HepG2 (cell line): ENCODE measurements around the gene PPP6R2. TPM values are rescaled to one million over a fixed set of nuclear protein-coding genes. Genes with fewer than 3 reads are reported as not detected.

Source experiments
- ATAC-seq: fragments of 200-7000 bp; cut with Tn5 transposase; 3 replicates; pipeline ENCODE4 v1.9.1; 2020; ENCODE audit warnings: mild to moderate bottlenecking, moderate library complexity
- BruUV-seq: library from RNA; stranded (reverse); fragments of 400-500 nt; replicated peaks from 2 replicates; lab custom pipeline; 2021; lab: Mats Ljungman, UMichigan
- CTCF ChIA-PET: fragments of 300-600 bp; formaldehyde crosslinking; extraction: SDS; loops from one replicate; lab custom pipeline; 2021; ENCODE audit warnings: low total read pairs, inconsistent platforms, low intra/inter-chr PET ratio; lab: Yijun Ruan, JAX
- POLR2A ChIA-PET: fragments of 350-600 bp; sonication (Branson Sonifier 250); formaldehyde crosslinking; loops from one replicate; lab custom pipeline; 2020; ENCODE audit warnings: antibody characterized with exemption, inconsistent platforms; lab: Yijun Ruan, JAX
- DNase-seq: peaks from one replicate; pipeline ENCODE4 v3.0.0-alpha.2; 2015; ENCODE audit warnings: low spot score
- FAIRE-seq: peaks from 3 replicates; lab custom pipeline; 2011; peaks lifted over from hg19 to GRCh38; lab: Jason Lieb, UNC
- H2AFZ ChIP-seq: one replicate; pipeline ENCODE4 v1.6.1; 2011; ENCODE audit warnings: low read length, inconsistent platforms
- H3K27ac ChIP-seq: fragments of 300-600 bp; 3 replicates; pipeline ENCODE4 v1.8.0; 2011; ENCODE audit warnings: mixed run types, mild to moderate bottlenecking, mixed read lengths, low read length, inconsistent platforms; ENCODE audit not compliant: insufficient read depth; ENCODE audit errors: extremely low read length
- H3K27me3 ChIP-seq, 2 experiments: fragments of 200-600 bp in 1 of 2; 2 replicates in 1 of 2; 3 replicates in 1 of 2; pipeline versions ENCODE4 v1.6.0 to v1.8.0; 2011; ENCODE audit warnings: low read length in 2 of 2, mild to moderate bottlenecking in 2 of 2, moderate library complexity in 2 of 2, inconsistent platforms in 1 of 2; ENCODE audit not compliant: insufficient read depth in 2 of 2, control insufficient read depth in 1 of 2
- H3K36me3 ChIP-seq, 2 experiments: fragments of 200-600 bp in 1 of 2; replicated peaks in 1 of 2; 2 replicates in 1 of 2; 3 replicates in 1 of 2; pipeline versions ENCODE4 v1.5.1 to v1.8.0; 2011; ENCODE audit warnings: low read length in 2 of 2, inconsistent platforms in 1 of 2; ENCODE audit not compliant: insufficient read depth in 2 of 2, control insufficient read depth in 1 of 2
- H3K4me1 ChIP-seq: 2 replicates; pipeline ENCODE4 v1.5.1; 2012; ENCODE audit warnings: low read length, inconsistent platforms; ENCODE audit not compliant: insufficient read depth
- H3K4me2 ChIP-seq: 2 replicates; pipeline ENCODE4 v1.6.0; 2011; ENCODE audit warnings: low read depth, low read length, inconsistent platforms
- H3K4me3 ChIP-seq, 3 experiments: fragments of 200-600 bp in 1 of 3; sonication (generic), shearing (Covaris generic) in 1 of 3; replicated peaks in 1 of 3; 2 replicates each; pipeline ENCODE4 v1.5.1; 2011 to 2016; ENCODE audit warnings: low read length in 3 of 3, inconsistent platforms in 2 of 3, low read depth in 2 of 3, mild to moderate bottlenecking in 2 of 3, control low read depth in 1 of 3, mixed read lengths in 1 of 3; ENCODE audit not compliant: insufficient read depth in 1 of 3
- H3K79me2 ChIP-seq: one replicate; pipeline ENCODE4 v1.6.1; 2011; ENCODE audit warnings: low read length, inconsistent platforms; ENCODE audit not compliant: insufficient read depth
- H3K9ac ChIP-seq: 2 replicates; pipeline ENCODE4 v1.6.0; 2011; ENCODE audit warnings: mild to moderate bottlenecking, low read depth, low read length, inconsistent platforms; ENCODE audit not compliant: insufficient read depth
- H3K9me3 ChIP-seq: 2 replicates; pipeline ENCODE4 v1.5.1; 2012; ENCODE audit warnings: mild to moderate bottlenecking, low read length
- H4K20me1 ChIP-seq: 2 replicates; pipeline ENCODE4 v1.6.0; 2011; ENCODE audit warnings: inconsistent platforms, mild to moderate bottlenecking, low read length, moderate library complexity; ENCODE audit not compliant: insufficient read depth
- CHCHD3 ChIP-seq: sonication (generic); formaldehyde crosslinking; IDR thresholded peaks from 2 replicates; pipeline ENCODE4 v1.8.0; 2022; ENCODE audit warnings: mild to moderate bottlenecking, missing genetic modification reagents, moderate library complexity
- DPF2 ChIP-seq: sonication (generic); formaldehyde crosslinking; IDR thresholded peaks from 2 replicates; pipeline ENCODE4 v1.4.0; 2020; ENCODE audit warnings: mild to moderate bottlenecking, low read depth, missing genetic modification reagents, borderline replicate concordance
- DR1 ChIP-seq: sonication (generic); formaldehyde crosslinking; IDR thresholded peaks from 2 replicates; pipeline ENCODE4 v1.8.0; 2021; ENCODE audit warnings: mild to moderate bottlenecking, missing genetic modification reagents, inconsistent platforms
- NFYB ChIP-seq: sonication (generic); formaldehyde crosslinking; IDR thresholded peaks from 2 replicates; pipeline ENCODE4 v1.4.0; 2020; ENCODE audit warnings: missing genetic modification reagents
- PPARG ChIP-seq: conservative IDR thresholded peaks from 2 replicates; pipeline ENCODE4 v1.6.1; 2016; ENCODE audit warnings: missing biosample characterization, missing genetic modification reagents
- TCF7L2 ChIP-seq: IDR thresholded peaks from 2 replicates; pipeline ENCODE4 v1.6.1; 2011; ENCODE audit warnings: mild to moderate bottlenecking, low read depth, low read length, moderate library complexity
- YY1 ChIP-seq: IDR thresholded peaks from 2 replicates; pipeline ENCODE4 v1.6.1; 2011; ENCODE audit warnings: low read length, low read depth, moderate library complexity, mild to moderate bottlenecking; ENCODE audit not compliant: insufficient read depth, insufficient replicate concordance
- ZMYM3 ChIP-seq: sonication (generic); formaldehyde crosslinking; IDR thresholded peaks from 2 replicates; pipeline ENCODE4 v1.5.1; 2020; ENCODE audit warnings: mild to moderate bottlenecking, missing genetic modification reagents
- ZNF549 ChIP-seq: sonication (generic); formaldehyde crosslinking; IDR thresholded peaks from 2 replicates; pipeline ENCODE4 v1.5.0; 2020; ENCODE audit warnings: missing genetic modification reagents
- ZNF784 ChIP-seq: sonication (generic); formaldehyde crosslinking; IDR thresholded peaks from 2 replicates; pipeline ENCODE4 v1.5.1; 2020; ENCODE audit warnings: missing genetic modification reagents, mild to moderate bottlenecking, borderline replicate concordance
- ZNF839 ChIP-seq: sonication (generic); formaldehyde crosslinking; IDR thresholded peaks from 2 replicates; pipeline ENCODE4 v1.4.0; 2020; ENCODE audit warnings: missing genetic modification reagents, mild to moderate bottlenecking, borderline replicate concordance
- WGBS: methylation state at CpG from one replicate; pipeline ENCODE4 v1.1.6; 2017; ENCODE audit warnings: low lambda C conversion rate; 5-methylcytosine and 5-hydroxymethylcytosine counted together
- in situ Hi-C: cut with HindIII; loops from 2 replicates; pipeline ENCODE4 v1.10.0; 2017; ENCODE audit warnings: low pct_unique_long_range_greater_than_20kb; ENCODE audit not compliant: extremely low pct_ligation_motif_present
- intact Hi-C: fragments of 100-400 bp; cut with micrococcal nuclease; formaldehyde crosslinking; loops from one replicate; pipeline ENCODE4 v1.10.0; 2022; ENCODE audit not compliant: unreplicated experiment
- polyA plus RNA-seq, 8 experiments: library from polyadenylated mRNA; depleted of rRNA in 3 of 8; stranded (reverse) in 7 of 8; unstranded in 1 of 8; fragments of >200 nt; fragmentation: Illumina TruSeq in 4 of 8; extraction: Trizol in 4 of 8; gene quantifications; 2 replicates each; pipeline versions ENCODE4 v1.2.1 to v1.2.3, GENCODE V29; 2011 to 2016; ENCODE audit warnings: low read depth in 4 of 8, missing spikeins in 1 of 8, mixed read lengths in 1 of 8; ENCODE audit not compliant: insufficient read depth in 1 of 8
- total RNA-seq, 5 experiments: library from RNA; depleted of rRNA; stranded (reverse); fragments of >200 nt; fragmentation: Illumina TruSeq; extraction: Trizol; gene quantifications; 2 replicates each; pipeline ENCODE4 v1.2.3, GENCODE V29; 2016; ENCODE audit warnings: low read depth in 1 of 5
- TF ChIP-seq, protein P1 (sequence below): sonication (generic); formaldehyde crosslinking; conservative IDR thresholded peaks from 2 replicates; pipeline ENCODE4 v1.5.0; 2020; ENCODE audit warnings: missing genetic modification reagents
- TF ChIP-seq, protein P2 (sequence below): sonication (generic); formaldehyde crosslinking; IDR thresholded peaks from 2 replicates; pipeline ENCODE4 v1.4.0; 2020; ENCODE audit warnings: missing genetic modification reagents, borderline replicate concordance

Gene PPP6R2
- total and polyA plus RNA-seq, 2 of the 13 experiments (the other 11 are each of a cell fraction or from before 2014, with no cell fraction given) = 55.0 to 102 TPM

GRCh38 chr22:50319503-50319951 lies 23.6 kb upstream of the PPP6R2 start:
- Histone ChIP-seq H3K4me2 (no peak overlapping the region), H3K9ac (no peak overlapping the region), H2AFZ (no peak overlapping the region), H3K4me3 (no peak overlapping the region), H3K27ac (no peak overlapping the region), H3K4me1 (peaks cover 76% of the 10 kb centered on the region), H3K79me2 (no peaks in the 10 kb centered on the region), H4K20me1 (no peaks in the 10 kb centered on the region), H3K36me3 (no peaks in the 10 kb centered on the region), H3K9me3 (no peaks in the 10 kb centered on the region), H3K27me3 (peaks cover 0 to 1% of the 10 kb centered on the region in 2 experiments; a peak in 3 of 5 replicates)
- ChIA-PET CTCF (no interaction called here), POLR2A (interaction anchor here (1.5 kb wide), 1 partner anchor 26 kb away, joined by 6 read pairs; no protein-coding TSS in a partner anchor)
- DNase-seq (no peak), ATAC-seq (no peak), FAIRE-seq (no peak)
- BruUV-seq = no TSS peak
- intact Hi-C loops (no loop called here), in situ Hi-C loops (no loop called here)
- 40% methylated on average over 4 of the region's 15 CpGs for WGBS
- no peak for TF ChIP-seq YY1
- TF ChIP-seq ZNF549 = no peak
- TF ChIP-seq TCF7L2 = no peak
- no peak for TF ChIP-seq DPF2 (CRISPR knock-in tag)
- TF ChIP-seq, protein P1, sequence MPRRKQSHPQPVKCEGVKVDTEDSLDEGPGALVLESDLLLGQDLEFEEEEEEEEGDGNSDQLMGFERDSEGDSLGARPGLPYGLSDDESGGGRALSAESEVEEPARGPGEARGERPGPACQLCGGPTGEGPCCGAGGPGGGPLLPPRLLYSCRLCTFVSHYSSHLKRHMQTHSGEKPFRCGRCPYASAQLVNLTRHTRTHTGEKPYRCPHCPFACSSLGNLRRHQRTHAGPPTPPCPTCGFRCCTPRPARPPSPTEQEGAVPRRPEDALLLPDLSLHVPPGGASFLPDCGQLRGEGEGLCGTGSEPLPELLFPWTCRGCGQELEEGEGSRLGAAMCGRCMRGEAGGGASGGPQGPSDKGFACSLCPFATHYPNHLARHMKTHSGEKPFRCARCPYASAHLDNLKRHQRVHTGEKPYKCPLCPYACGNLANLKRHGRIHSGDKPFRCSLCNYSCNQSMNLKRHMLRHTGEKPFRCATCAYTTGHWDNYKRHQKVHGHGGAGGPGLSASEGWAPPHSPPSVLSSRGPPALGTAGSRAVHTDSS (CRISPR knock-in tag) = no peak
- no peak for TF ChIP-seq CHCHD3 (CRISPR knock-in tag)
- TF ChIP-seq ZNF839 (CRISPR knock-in tag) = no peak
- no peak for TF ChIP-seq PPARG
- TF ChIP-seq, protein P2, sequence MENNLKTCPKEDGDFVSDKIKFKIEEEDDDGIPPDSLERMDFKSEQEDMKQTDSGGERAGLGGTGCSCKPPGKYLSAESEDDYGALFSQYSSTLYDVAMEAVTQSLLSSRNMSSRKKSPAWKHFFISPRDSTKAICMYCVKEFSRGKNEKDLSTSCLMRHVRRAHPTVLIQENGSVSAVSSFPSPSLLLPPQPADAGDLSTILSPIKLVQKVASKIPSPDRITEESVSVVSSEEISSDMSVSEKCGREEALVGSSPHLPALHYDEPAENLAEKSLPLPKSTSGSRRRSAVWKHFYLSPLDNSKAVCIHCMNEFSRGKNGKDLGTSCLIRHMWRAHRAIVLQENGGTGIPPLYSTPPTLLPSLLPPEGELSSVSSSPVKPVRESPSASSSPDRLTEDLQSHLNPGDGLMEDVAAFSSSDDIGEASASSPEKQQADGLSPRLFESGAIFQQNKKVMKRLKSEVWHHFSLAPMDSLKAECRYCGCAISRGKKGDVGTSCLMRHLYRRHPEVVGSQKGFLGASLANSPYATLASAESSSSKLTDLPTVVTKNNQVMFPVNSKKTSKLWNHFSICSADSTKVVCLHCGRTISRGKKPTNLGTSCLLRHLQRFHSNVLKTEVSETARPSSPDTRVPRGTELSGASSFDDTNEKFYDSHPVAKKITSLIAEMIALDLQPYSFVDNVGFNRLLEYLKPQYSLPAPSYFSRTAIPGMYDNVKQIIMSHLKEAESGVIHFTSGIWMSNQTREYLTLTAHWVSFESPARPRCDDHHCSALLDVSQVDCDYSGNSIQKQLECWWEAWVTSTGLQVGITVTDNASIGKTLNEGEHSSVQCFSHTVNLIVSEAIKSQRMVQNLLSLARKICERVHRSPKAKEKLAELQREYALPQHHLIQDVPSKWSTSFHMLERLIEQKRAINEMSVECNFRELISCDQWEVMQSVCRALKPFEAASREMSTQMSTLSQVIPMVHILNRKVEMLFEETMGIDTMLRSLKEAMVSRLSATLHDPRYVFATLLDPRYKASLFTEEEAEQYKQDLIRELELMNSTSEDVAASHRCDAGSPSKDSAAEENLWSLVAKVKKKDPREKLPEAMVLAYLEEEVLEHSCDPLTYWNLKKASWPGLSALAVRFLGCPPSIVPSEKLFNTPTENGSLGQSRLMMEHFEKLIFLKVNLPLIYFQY = no peak
- no peak for TF ChIP-seq DR1
- TF ChIP-seq ZNF784 (CRISPR knock-in tag) = no peak
- no peak for TF ChIP-seq ZMYM3 (CRISPR knock-in tag)
- no peak for TF ChIP-seq NFYB
